HG03520 (cell line): ENCODE data around the gene OR51B5.
"Not testable (repeated sequence)": the region's sequence is repeated elsewhere in the genome, so short reads cannot be mapped to it uniquely, and the experiment has no call there.

Source experiments
- ATAC-seq: cut with Tn5 transposase; IDR thresholded peaks from one replicate; pipeline ENCODE4 v1.9.1; 2021; ENCODE audit warnings: mild to moderate bottlenecking, moderate library complexity; ENCODE audit not compliant: unreplicated experiment

OR51B5 gene

GRCh38 chr11:5343474-5344335 is at the start of gene OR51B5:
OR51B5 (minus strand) TSS chr11:5343524; CDS start chr11:5343524, 0 bp downstream.
- ATAC-seq = no peak

GRCh38 chr11:5390210-5390609 is 46.9 kb upstream of the OR51B5 start:
- ATAC-seq = no peak

- ATAC-seq = no peak
Observed at GRCh38 chr11:5384335-5384734, 41.0 kb upstream of the OR51B5 start.

GRCh38 chr11:5383576-5383975 is 40.3 kb upstream of the OR51B5 start, which contains the start of gene OR51M1:
OR51M1 (plus strand) TSS chr11:5383812; CDS start chr11:5389399, 5,587 bp downstream.
- ATAC-seq = no peak

- ATAC-seq = peak; percentile 85
Observed at GRCh38 chr11:5380740-5381342, 37.5 kb upstream of the OR51B5 start.

GRCh38 chr11:5369789-5370188 is 26.5 kb upstream of the OR51B5 start:
- ATAC-seq = no peak

- ATAC-seq = no peak
Observed at GRCh38 chr11:5368502-5369043, 25.2 kb upstream of the OR51B5 start.

GRCh38 chr11:5367448-5368074 is 24.2 kb upstream of the OR51B5 start:
- no peak for ATAC-seq

GRCh38 chr11:5366856-5367255 is 23.5 kb upstream of the OR51B5 start:
- ATAC-seq = no peak

- not testable (repeated sequence) for ATAC-seq
Observed at GRCh38 chr11:5366365-5366764, 23.0 kb upstream of the OR51B5 start.

- ATAC-seq = no peak
Observed at GRCh38 chr11:5364214-5364613, 20.9 kb upstream of the OR51B5 start.

GRCh38 chr11:5363679-5364078 is 20.4 kb upstream of the OR51B5 start:
- ATAC-seq = no peak

GRCh38 chr11:5362017-5362625 is 18.8 kb upstream of the OR51B5 start:
- ATAC-seq = no peak

GRCh38 chr11:5356031-5356430 is 12.7 kb upstream of the OR51B5 start:
- not testable (repeated sequence) for ATAC-seq

GRCh38 chr11:5351208-5351607 is 7.9 kb upstream of the OR51B5 start, which contains the start of gene OR51B6:
OR51B6 (plus strand) TSS chr11:5351508; CDS start chr11:5351508, 0 bp downstream.
- no peak for ATAC-seq

GRCh38 chr11:5349550-5349949 is 6.2 kb upstream of the OR51B5 start:
- ATAC-seq = no peak

GRCh38 chr11:5348551-5349194 is 5.3 kb upstream of the OR51B5 start:
- no peak for ATAC-seq

GRCh38 chr11:5345831-5346230 is 2.5 kb upstream of the OR51B5 start:
- no peak for ATAC-seq

- peak; percentile 48 for ATAC-seq
Observed at GRCh38 chr11:5339771-5340322, 3.5 kb downstream of the OR51B5 start.

- not testable (repeated sequence) for ATAC-seq
Observed at GRCh38 chr11:5337253-5337652, 6.1 kb downstream of the OR51B5 start.
